ENCODE measurements around the gene TMEM242.

DNA sequence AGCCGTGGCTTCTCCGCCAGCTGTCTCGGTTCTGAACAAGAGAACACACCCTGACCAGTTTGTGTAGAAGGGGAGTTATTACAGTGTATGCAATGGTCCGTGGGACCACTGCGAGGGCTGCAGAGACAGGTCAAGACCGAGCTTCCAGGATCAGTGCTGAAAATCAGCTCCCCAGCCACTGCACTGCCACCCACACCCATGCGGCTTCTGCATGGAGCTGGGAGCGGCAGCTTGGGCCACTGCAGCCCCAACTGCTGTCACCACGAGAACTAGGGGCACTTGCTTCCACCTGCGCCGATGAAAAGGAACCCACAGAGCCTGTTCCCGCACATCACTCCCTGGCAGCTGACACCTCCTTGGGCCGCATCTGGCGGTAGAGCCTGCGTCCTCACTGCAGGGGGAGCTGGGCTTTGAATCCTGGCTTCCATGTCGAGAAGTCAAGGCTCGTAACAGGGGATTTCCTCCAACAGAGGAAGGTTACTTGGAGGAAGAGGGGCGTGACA is 56.2 kb downstream of the TMEM242 start:
- TF ChIP-seq, protein P1, sequence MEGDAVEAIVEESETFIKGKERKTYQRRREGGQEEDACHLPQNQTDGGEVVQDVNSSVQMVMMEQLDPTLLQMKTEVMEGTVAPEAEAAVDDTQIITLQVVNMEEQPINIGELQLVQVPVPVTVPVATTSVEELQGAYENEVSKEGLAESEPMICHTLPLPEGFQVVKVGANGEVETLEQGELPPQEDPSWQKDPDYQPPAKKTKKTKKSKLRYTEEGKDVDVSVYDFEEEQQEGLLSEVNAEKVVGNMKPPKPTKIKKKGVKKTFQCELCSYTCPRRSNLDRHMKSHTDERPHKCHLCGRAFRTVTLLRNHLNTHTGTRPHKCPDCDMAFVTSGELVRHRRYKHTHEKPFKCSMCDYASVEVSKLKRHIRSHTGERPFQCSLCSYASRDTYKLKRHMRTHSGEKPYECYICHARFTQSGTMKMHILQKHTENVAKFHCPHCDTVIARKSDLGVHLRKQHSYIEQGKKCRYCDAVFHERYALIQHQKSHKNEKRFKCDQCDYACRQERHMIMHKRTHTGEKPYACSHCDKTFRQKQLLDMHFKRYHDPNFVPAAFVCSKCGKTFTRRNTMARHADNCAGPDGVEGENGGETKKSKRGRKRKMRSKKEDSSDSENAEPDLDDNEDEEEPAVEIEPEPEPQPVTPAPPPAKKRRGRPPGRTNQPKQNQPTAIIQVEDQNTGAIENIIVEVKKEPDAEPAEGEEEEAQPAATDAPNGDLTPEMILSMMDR (IDR thresholded peaks at IDR 0.05) = no peak
- TF ChIP-seq SMC3 (IDR thresholded peaks at IDR 0.05; ENCODE audit: low read depth, low read length) (no peak), RFX5 (IDR thresholded peaks at IDR 0.05; ENCODE audit: low read length) (no peak), EZH2phosphoT487 (IDR thresholded peaks at IDR 0.05; ENCODE audit: borderline replicate concordance, low read depth) (no peak)
